HEK293 (cell line): ENCODE data around the gene HPSE2.

Experiments used
- CTCF ChIA-PET: fragments of 350-600 bp; formaldehyde crosslinking; extraction: SDS; loops from one replicate; lab custom pipeline; 2021; ENCODE audit warnings: antibody characterized with exemption; lab: Yijun Ruan, JAX
- POLR2A ChIA-PET: fragments of 300-600 bp; formaldehyde crosslinking; extraction: SDS; loops from one replicate; lab custom pipeline; 2020; ENCODE audit warnings: antibody characterized with exemption, inconsistent platforms; lab: Yijun Ruan, JAX
- H3K27ac ChIP-seq: fragments of 200-500 bp; sonication (Bioruptor generic); 2 replicates; pipeline ENCODE4 v1.5.1; 2014; ENCODE audit warnings: low read depth, low read length, control low read depth, inconsistent platforms; ENCODE audit errors: extremely low read depth
- H3K36me3 ChIP-seq, 2 experiments: fragments of 200-500 bp in 1 of 2; sonication (Bioruptor generic) in 1 of 2; 1 replicate in 1 of 2; 2 replicates in 1 of 2; pipeline ENCODE4 v1.5.1; 2014 to 2017; ENCODE audit warnings: inconsistent platforms in 2 of 2, low read length in 2 of 2; ENCODE audit not compliant: control insufficient read depth in 2 of 2, insufficient read depth in 1 of 2
- H3K4me1 ChIP-seq: fragments of 200-500 bp; sonication (Bioruptor generic); 2 replicates; pipeline ENCODE4 v1.5.1; 2014; ENCODE audit warnings: mild to moderate bottlenecking, low read length, inconsistent platforms; ENCODE audit not compliant: control insufficient read depth, insufficient read depth
- H3K4me3 ChIP-seq: 2 replicates; pipeline ENCODE4 v1.5.1; 2011; ENCODE audit warnings: low read depth, mild to moderate bottlenecking, control low read depth, low read length, moderate library complexity
- H3K9me3 ChIP-seq: fragments of 200-500 bp; sonication (Bioruptor generic); 2 replicates; pipeline ENCODE4 v1.5.1; 2014; ENCODE audit warnings: low read depth, low read length, inconsistent platforms; ENCODE audit not compliant: control insufficient read depth, insufficient read depth
- GLI4 ChIP-seq: fragments of 450-650 bp; formaldehyde crosslinking; IDR thresholded peaks from 2 replicates; pipeline ENCODE4 v1.5.1; 2016; ENCODE audit warnings: missing biosample characterization, missing genetic modification characterization
- HOXD13 ChIP-seq: sonication (generic); formaldehyde crosslinking; IDR thresholded peaks from 2 replicates; pipeline ENCODE4 v1.8.0; 2022; ENCODE audit warnings: missing genetic modification reagents, borderline replicate concordance
- MEIS1 ChIP-seq: sonication (generic); formaldehyde crosslinking; IDR thresholded peaks from 2 replicates; pipeline ENCODE4 v1.8.1; 2022; ENCODE audit warnings: missing genetic modification reagents, mild to moderate bottlenecking, borderline replicate concordance
- PATZ1 ChIP-seq: fragments of 450-650 bp; formaldehyde crosslinking; IDR thresholded peaks from 2 replicates; pipeline ENCODE4 v1.5.1; 2016; ENCODE audit warnings: missing biosample characterization, missing genetic modification characterization
- PBX3 ChIP-seq: sonication (generic); formaldehyde crosslinking; IDR thresholded peaks from 2 replicates; pipeline ENCODE4 v1.8.1; 2022; ENCODE audit warnings: mild to moderate bottlenecking, moderate library complexity, missing genetic modification reagents
- PRDM4 ChIP-seq: fragments of 450-650 bp; formaldehyde crosslinking; IDR thresholded peaks from 2 replicates; pipeline ENCODE4 v1.5.1; 2017; ENCODE audit warnings: missing biosample characterization, missing genetic modification characterization
- RBAK ChIP-seq: fragments of 450-650 bp; formaldehyde crosslinking; IDR thresholded peaks from 2 replicates; pipeline ENCODE4 v1.5.1; 2016; ENCODE audit warnings: missing biosample characterization, missing genetic modification characterization
- WT1 ChIP-seq: fragments of 450-650 bp; formaldehyde crosslinking; IDR thresholded peaks from 2 replicates; pipeline ENCODE4 v1.5.1; 2016; ENCODE audit warnings: missing biosample characterization, missing genetic modification characterization
- ZBTB17 ChIP-seq: fragments of 450-650 bp; formaldehyde crosslinking; IDR thresholded peaks from 2 replicates; pipeline ENCODE4 v1.5.1; 2016; ENCODE audit warnings: missing biosample characterization, missing genetic modification characterization
- ZNF146 ChIP-seq: fragments of 450-650 bp; formaldehyde crosslinking; IDR thresholded peaks from 2 replicates; pipeline ENCODE4 v1.5.1; 2016; ENCODE audit warnings: missing biosample characterization, missing genetic modification characterization
- ZNF19 ChIP-seq: fragments of 450-650 bp; formaldehyde crosslinking; IDR thresholded peaks from 2 replicates; pipeline ENCODE4; 2016; ENCODE audit warnings: missing biosample characterization, missing genetic modification characterization, low read depth
- ZNF24 ChIP-seq: fragments of 450-650 bp; formaldehyde crosslinking; IDR thresholded peaks from 2 replicates; pipeline ENCODE4 v1.5.1; 2016; ENCODE audit warnings: missing biosample characterization, missing genetic modification characterization
- ZNF280C ChIP-seq: fragments of 450-650 bp; formaldehyde crosslinking; IDR thresholded peaks from 2 replicates; pipeline ENCODE4 v1.5.1; 2016; ENCODE audit warnings: missing biosample characterization, missing genetic modification characterization
- ZNF335 ChIP-seq: fragments of 450-650 bp; formaldehyde crosslinking; conservative IDR thresholded peaks from 2 replicates; pipeline ENCODE4 v1.5.1; 2016; ENCODE audit warnings: missing biosample characterization, missing genetic modification characterization
- ZNF37A ChIP-seq: fragments of 450-650 bp; IDR thresholded peaks from 2 replicates; pipeline ENCODE4 v1.5.1; 2018; ENCODE audit warnings: missing biosample characterization, missing genetic modification characterization
- ZNF449 ChIP-seq: fragments of 450-650 bp; formaldehyde crosslinking; IDR thresholded peaks from 2 replicates; pipeline ENCODE4 v1.5.1; 2017; ENCODE audit warnings: missing biosample characterization, mild to moderate bottlenecking, missing genetic modification characterization, moderate library complexity
- ZNF510 ChIP-seq: fragments of 450-650 bp; formaldehyde crosslinking; IDR thresholded peaks from 2 replicates; pipeline ENCODE4 v1.5.1; 2018; ENCODE audit warnings: mild to moderate bottlenecking, missing genetic modification characterization, missing biosample characterization; ENCODE audit not compliant: insufficient replicate concordance
- ZNF561 ChIP-seq: fragments of 450-650 bp; IDR thresholded peaks from 2 replicates; pipeline ENCODE4 v1.5.1; 2018; ENCODE audit warnings: missing biosample characterization, missing genetic modification characterization, borderline replicate concordance
- ZNF776 ChIP-seq: fragments of 450-650 bp; formaldehyde crosslinking; IDR thresholded peaks from 2 replicates; pipeline ENCODE4 v1.5.0; 2017; ENCODE audit warnings: missing biosample characterization, missing genetic modification characterization, borderline replicate concordance

HPSE2 gene

GRCh38 chr10:98929709-98930108, 305.9 kb downstream of the HPSE2 start:
- Histone ChIP-seq H3K9me3 (no peaks in the 10 kb centered on the region), H3K4me1 (no peaks in the 10 kb centered on the region), H3K36me3 (no peaks in the 10 kb centered on the region)
- peak; percentile 8; the same call in 1 of the 2 replicates for TF ChIP-seq ZNF37A
- no peak for TF ChIP-seq ZNF146 (tag by site-specific recombination)
- no peak for TF ChIP-seq ZNF19
- no peak for TF ChIP-seq ZBTB17 (tag by site-specific recombination)
- TF ChIP-seq PBX3 (CRISPR knock-in tag) = no peak
- TF ChIP-seq ZNF510 (tag by site-specific recombination) = no peak
- TF ChIP-seq ZNF280C = no peak
- TF ChIP-seq, all 188 proteins: peak for 1
- ChIA-PET POLR2A (no interaction called here), CTCF (interaction anchor here (0.5 kb wide), 1 partner anchor 348 kb away, joined by 4 read pairs; no protein-coding TSS in a partner anchor)
- Histone ChIP-seq H3K4me3 (no peak overlapping the region), H3K27ac (no peak overlapping the region)

DNA sequence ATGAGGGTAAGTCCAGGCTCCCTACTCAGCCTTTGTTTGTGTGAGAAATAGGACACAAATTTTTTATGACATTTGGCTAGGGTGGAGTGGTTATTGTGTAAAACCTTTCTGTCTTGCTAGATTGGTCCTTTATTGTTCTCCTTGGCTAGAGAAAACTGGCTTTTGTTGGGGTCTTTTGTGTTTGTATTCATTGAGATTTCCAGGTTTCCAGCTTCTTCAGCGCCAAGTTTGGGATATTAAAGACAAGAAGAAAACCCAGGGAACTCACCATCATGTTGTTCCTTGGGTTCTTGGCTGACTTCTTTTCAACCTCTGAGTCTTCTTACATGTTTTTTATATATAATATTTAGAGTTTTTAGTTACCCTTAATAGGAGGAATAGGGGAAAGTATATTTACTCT, 310.0 kb downstream of the HPSE2 start:
- ChIA-PET CTCF (no interaction called here), POLR2A (no interaction called here)
- no peaks in the 10 kb centered on the region for H3K4me1 ChIP-seq
- no peak overlapping the region for H3K4me3 ChIP-seq
- no peak for TF ChIP-seq PATZ1 (tag by site-specific recombination)
- TF ChIP-seq ZNF335 = no peak
- TF ChIP-seq MEIS1 (CRISPR knock-in tag) = no peak
- TF ChIP-seq RBAK (tag by site-specific recombination) = no peak
- TF ChIP-seq ZBTB17 (tag by site-specific recombination) = no peak
- no peak for TF ChIP-seq WT1
- TF ChIP-seq ZNF24 = no peak
- no peak for TF ChIP-seq PRDM4
- TF ChIP-seq HOXD13 = no peak
- no peak for TF ChIP-seq GLI4 (tag by site-specific recombination)
- TF ChIP-seq ZNF776 = no peak
- TF ChIP-seq ZNF561 = no peak
- TF ChIP-seq ZNF449 (tag by site-specific recombination) = no peak
- no peaks in the 10 kb centered on the region for H3K9me3 ChIP-seq
- no peak overlapping the region for H3K27ac ChIP-seq
- H3K36me3 ChIP-seq = no peaks in the 10 kb centered on the region
